NK-92 (cell line): ENCODE results near the gene LYPD5.
"Not testable (repeated sequence)": the region's sequence is repeated elsewhere in the genome, so short reads cannot be mapped to it uniquely, and the experiment has no call there.

Experiments
- DNase-seq: peaks from one replicate; lab custom pipeline; 2025; ENCODE audit not compliant: unreplicated experiment; lab: John Stamatoyannopoulos, UW

The LYPD5 gene

GRCh38 chr19:43806401-43806800 lies 4.2 kb upstream of the LYPD5 start:
- not testable (repeated sequence) for DNase-seq

DNA sequence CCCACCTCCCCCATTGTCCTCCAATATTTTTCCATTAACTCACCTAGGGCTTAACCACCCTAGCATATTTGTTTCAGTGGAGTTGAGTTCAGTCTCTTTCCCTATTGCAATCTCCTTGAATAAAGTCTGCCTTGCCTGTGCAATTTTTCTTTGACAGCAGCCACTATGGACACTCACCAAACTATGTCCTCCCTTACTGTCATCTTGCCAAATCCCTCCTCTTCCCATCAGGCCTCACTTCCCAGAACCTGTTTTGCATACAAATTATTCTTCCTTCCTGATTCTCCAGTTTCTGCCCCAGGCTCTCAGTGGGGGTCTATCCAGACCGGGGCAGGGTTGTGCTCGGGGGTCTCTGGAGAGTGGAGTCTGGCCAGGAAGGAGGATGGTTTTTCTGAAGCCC lies 2.2 kb upstream of the LYPD5 start:
- no peak for DNase-seq

- DNase-seq, result no peak
Observed at GRCh38 chr19:43799502-43800142, 2.6 kb downstream of the LYPD5 start.

DNA sequence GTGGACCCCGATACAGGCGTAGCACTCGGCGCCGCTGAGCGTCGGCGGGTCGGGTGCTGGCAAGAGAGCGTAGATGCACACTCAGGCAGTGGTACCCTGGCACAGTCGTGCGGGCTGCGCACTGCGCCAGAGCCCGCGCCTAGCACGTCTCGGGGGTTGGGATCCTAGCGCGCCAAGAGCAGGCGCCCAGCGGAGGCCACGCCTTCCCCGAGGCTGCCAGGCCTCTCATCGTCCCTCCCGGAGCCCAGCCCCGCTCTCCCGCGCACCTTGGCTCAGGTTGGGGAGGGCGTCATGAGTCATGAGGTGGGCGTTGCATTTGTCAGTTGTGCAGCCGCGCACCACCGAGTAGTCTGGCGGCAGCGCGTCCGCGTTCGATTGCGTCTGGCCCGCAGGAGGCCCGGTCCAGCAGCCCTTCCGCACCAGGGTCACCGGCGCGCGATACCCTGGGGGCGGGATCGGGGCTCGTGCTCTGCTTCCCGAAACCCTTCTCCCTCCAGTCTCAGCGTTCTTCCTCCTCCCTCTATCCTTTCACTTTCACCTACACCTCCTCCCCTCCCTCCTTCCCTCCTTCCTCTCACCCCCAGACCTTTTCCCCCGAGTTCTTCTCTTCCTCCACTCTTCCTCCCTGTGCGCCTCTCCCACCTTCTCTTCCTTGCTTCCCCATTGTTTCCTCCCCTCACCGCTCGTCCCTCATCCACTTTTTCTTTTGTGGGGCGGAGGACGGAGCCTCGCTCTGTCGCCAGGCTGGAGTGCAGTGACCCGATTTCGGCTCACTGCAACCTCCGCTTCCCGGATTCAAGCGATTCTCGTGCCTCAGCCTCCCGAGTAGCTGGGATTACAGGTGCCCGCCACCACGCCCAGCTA lies 3.5 kb downstream of the LYPD5 start:
- DNase-seq, result no peak

GRCh38 chr19:43798026-43798545 lies 4.2 kb downstream of the LYPD5 start:
- DNase-seq, result no peak

DNA sequence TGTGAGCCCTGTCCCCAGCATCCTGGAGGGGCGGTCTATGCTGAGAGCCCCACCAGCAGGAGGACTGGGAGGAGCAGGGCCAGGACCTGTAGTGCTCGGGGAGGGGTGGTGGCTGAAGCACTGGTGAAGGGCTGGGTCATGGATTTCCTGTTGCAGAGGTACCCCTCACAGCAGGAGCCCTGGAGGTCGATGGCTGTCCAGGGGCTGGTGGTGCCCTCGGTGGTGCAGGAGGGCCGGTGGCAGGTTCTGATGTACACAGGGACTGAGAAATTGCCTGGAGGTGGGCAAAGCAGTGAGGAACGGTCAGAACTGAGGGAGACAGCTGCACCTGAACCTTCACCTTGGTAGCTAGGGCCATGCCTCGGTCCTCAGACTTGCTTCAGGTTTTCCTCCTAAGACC lies 4.7 kb downstream of the LYPD5 start:
- no peak for DNase-seq

DNA sequence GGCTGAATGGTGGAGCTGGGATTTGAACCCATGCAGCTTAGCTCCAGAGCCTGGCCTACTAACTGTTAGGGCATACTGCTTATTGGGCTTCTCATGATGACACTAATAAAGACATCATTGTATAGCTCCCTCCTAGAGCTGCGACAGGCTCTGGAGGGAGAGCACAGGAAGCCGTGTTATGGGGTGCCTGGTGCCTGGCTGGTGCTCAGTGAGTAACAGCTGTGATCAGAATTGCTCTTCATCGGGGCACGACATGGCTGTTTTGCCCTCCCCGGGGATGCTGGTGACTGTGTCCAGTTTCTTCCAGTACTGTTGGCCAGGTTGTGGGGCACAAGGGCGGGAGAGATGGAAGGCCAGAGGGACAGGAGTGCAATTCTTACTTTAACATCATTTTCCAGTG lies 5.1 kb downstream of the LYPD5 start:
- no peak for DNase-seq

DNA sequence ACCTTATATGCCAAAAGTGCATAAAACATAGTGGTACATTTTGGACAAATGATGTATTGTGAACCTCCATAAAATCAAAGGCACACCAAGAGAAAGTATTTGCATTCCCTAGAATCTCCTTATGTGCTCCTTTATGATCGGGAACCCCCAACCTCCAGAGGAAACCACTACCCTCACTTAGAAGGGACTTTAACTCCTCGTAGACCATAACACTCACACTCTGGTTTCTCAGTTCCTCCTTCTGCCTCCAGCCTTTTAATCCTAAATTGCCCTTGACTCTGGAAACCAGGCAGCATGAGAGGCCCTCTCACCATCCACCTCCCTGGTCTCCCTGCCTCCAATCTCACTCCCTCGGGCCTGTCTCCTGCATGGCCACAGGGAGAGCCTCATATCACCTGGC lies 11.7 kb downstream of the LYPD5 start:
- no peak for DNase-seq

DNA sequence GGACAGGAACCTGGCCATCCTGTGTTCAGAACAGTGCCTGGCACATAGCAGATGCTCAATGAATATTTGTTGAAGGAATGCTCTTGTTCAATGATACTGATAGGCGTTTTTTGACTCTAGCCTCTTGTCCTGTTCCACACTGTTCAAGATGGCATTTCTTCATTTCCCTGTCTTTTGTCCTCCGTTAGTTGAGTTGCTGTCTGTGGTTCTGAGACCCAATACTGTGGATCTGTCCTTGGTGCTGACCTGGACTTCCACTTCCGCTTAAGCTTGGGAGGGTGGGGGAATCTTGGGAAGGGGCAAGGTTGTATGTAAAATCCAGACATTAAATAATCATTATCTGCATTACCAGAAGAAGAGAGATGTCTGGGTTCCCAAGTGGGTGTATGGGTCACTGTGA lies 13.2 kb downstream of the LYPD5 start:
- no peak for DNase-seq

DNA sequence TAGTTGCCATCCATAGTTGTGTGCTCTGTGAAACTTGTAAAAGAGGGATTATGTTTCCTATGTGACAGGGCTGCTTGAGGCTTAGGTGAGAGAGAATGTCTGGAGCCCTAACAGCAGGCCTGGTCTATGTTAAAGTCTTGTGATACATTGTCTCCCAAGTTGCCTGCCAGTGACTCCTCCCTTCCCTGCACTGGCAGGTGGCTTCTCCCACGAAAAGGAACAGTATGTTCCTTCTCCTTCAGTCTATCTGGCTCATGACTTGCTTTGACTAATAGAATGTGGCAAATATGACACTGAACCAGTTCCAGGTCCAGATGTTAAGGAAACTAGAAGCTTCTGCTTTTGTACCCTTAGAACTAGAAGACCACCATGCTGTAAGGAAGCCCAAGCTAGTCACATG lies 15.6 kb downstream of the LYPD5 start:
- no peak for DNase-seq

DNA sequence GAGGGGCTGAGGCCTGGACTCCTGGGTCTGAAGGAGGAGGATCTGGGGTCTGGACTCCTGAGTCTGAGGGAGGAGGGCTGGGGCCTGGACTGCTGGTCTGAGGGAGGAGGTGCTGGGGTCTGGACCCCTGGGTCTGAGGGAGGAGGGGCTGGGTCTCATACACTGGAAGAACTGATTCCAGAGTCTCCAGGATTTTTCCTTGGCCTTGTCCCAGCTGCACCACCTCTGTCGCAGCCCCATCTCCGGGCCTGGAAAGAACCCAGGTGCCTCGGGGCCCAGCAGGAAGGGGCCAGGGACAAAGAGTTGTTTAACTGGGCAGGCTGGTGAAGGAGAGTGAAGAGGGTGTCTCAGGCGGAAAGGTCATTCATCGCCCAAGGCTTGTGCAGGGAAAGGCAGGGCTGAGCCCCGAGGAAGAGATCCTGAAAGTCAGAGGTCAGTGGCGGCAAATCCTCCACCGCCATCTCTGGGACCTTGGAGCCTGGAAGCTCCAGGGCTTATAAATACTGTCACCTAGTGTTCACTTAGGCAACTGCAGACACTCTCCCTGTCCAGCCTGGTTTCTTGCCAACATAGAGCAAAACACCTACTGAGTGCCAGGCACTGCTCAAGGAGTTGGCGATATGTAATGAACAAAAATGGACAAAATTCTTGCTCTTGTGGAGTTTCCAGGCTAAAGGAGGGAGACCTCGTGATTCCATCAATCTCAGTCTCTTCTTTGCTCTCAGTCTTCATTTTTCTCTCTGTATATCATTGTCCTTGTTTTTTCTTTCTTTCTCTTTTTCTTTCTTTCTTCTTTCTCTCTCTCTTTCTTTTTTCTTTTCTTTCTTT lies 17.1 kb downstream of the LYPD5 start:
- no peak for DNase-seq

- DNase-seq, result no peak
Observed at GRCh38 chr19:43784241-43784980, 17.8 kb downstream of the LYPD5 start.

DNA sequence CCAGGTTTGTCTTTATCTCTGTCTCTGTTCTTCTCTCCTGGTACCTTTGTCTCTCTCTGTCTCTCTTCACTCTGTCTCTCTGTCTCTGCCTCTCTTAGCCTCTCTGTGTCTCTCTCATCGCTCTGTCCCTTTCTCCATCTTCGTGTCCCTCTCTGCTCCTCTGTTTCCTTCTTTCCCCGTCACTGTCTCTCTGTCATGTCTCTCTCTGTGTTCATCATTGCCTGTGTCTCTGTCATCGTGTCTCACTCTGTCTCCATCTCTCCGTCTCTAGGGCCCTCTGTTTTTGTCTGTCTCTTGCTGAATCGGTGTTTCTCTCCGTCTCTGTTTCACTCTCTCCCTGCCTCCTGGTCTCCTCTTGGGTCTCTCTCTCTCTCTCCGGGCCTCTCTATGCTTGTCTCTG lies 18.6 kb downstream of the LYPD5 start:
- no peak for DNase-seq

GRCh38 chr19:43782689-43783231 lies 19.5 kb downstream of the LYPD5 start:
- no peak for DNase-seq

- DNase-seq, result no peak
Observed at GRCh38 chr19:43782311-43782660, 20.0 kb downstream of the LYPD5 start.

DNA sequence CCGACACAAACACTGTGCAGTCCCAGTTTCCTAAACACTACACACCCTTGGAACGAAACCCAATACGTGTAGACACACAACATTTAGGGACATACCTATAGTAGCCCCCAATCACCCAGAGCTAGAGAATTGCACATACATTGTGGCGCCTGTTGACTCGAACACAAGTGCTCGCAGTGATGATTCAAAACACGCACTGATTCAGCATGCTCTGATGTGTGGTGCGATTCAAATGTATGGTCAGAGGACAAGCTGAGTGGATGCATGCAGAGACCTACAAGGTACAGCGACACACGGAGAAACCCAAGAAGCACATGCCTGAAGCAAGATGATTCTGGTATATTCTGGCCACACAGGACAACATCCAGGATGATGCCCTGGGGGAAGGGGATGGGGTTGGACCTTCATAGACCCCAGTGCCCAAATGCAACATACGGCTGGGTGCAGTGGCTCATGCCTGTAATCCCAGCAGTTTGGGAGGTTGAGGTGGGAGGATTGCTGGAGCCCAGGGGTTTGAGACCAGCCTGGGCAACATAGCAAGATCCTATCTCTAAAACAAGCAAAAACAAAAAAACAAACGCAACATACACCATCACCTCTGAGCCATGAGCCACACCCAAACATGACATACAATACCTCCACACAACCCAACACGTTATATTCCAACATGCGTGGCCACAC lies 20.5 kb downstream of the LYPD5 start:
- DNase-seq, result no peak

DNA sequence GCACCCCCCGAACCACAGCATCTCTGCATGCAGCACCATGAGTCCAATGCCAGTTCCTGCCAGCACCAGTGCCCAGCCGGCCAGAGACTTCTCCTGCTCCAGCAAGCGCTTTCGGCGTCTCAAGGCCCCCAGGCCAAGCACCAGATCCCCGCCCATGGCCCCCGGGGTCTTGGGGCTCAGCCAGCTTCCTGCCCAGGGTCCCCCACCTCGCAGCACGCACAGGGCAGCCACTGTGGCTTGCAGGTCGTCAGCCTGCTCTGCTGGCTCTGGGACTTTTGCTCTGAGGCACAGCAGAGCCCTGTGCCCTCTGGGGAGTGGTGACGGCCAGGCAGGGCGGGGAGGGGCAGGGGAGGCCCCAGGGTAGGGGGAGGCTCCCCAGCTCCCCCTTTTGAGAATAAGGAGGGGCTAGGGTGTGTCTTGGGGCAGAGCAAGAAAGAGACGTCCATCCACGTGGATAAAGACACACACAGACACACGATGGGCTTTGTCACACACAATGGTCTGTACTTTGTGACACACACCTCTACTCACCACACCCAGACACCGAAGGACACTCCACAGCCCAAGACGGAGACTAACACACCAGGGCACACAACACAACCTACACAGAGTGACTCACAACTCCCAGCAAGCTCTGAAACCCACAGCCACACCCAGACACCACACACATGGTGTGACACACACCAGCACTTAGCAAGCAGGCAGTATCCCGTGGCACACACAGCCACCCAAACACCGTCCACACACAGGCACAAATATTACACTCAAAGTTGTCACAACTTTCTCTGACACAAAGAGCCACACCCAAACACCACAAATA lies 21.3 kb downstream of the LYPD5 start, which contains the start of gene KCNN4:
Gene KCNN4 (minus strand): TSS at position 268 of the 820 bp plus-strand sequence. CDS start 112 bp downstream, at position 156.
- DNase-seq, result no peak

DNA sequence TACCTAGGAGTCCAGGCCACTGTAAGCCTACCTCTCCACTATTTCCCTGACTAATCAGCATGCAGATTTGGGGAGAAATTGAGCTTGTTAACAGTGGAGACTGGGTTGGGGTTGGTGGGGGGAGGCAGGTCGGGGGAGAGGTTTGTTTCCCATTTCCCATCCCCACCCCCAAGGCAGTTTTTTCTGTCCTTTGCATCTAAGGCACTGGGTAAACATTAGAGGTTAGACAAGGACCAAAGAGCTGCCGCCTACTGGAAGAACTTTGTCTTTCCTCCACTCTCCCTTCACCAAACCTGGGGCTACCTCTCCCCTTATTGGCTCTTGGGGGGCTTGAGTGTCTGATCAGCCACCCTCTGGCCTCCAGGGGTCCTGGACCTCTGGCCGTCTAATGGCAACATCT lies 22.4 kb downstream of the LYPD5 start:
- no peak for DNase-seq
